Measurements from ENCODE around the gene TM9SF1.

- TF ChIP-seq CTCF (IDR thresholded peaks at IDR 0.05) (no peak), EZH2 (IDR thresholded peaks at IDR 0.05; ENCODE audit: borderline replicate concordance, insufficient read depth, low read depth, low read length, poor library complexity, severe bottlenecking) (no peak)
Measured at GRCh38 chr14:24157331-24157730, 37.9 kb downstream of the TM9SF1 start.
